SK-N-SH (cell line): ENCODE measurements around the gene GALNT6. TPM values are rescaled to one million over a fixed set of nuclear protein-coding genes. Genes with fewer than 3 reads are reported as not detected.
A peak's percentile ranks its signal among the peaks of the same experiment; 100 is the strongest.

Experiments
- CTCF ChIA-PET: fragments of 300-600, 350-600 bp; formaldehyde crosslinking; extraction: SDS; loops from one replicate; lab custom pipeline; 2021; lab: Yijun Ruan, JAX
- POLR2A ChIA-PET: fragments of 350-600 bp; sonication (Branson Sonifier 250); formaldehyde crosslinking; extraction: SDS; loops from one replicate; lab custom pipeline; 2020; ENCODE audit warnings: antibody characterized with exemption, inconsistent platforms; lab: Yijun Ruan, JAX
- DNase-seq: peaks from one replicate; pipeline ENCODE4 v3.0.0; 2012
- H2AFZ ChIP-seq: fragments of 200-600 bp; sonication (generic); 2 replicates; pipeline ENCODE4 v1.8.1; 2016; ENCODE audit warnings: antibody characterized with exemption, mild to moderate bottlenecking, low read depth
- H3F3A ChIP-seq: fragments of 200-600 bp; sonication (generic); replicated peaks from 2 replicates; pipeline ENCODE3; 2016; ENCODE audit warnings: antibody characterized with exemption, mild to moderate bottlenecking; ENCODE audit not compliant: insufficient read depth
- H3K27ac ChIP-seq, 2 experiments: fragments of 200-500 bp in 1 of 2; fragments of 200-600 bp in 1 of 2; sonication (Bioruptor generic) in 1 of 2; sonication (generic), shearing (Covaris generic) in 1 of 2; 2 replicates each; pipeline versions ENCODE4 v1.5.1 to v1.6.1; 2014 to 2016; ENCODE audit warnings: low read depth in 2 of 2, inconsistent platforms in 1 of 2, low read length in 1 of 2, mild to moderate bottlenecking in 1 of 2, mixed read lengths in 1 of 2
- H3K27me3 ChIP-seq: fragments of 200-600 bp; sonication (generic), shearing (Covaris generic); 2 replicates; pipeline ENCODE4 v1.6.1; 2016; ENCODE audit warnings: mixed run types; ENCODE audit not compliant: insufficient read depth
- H3K36me3 ChIP-seq, 2 experiments: fragments of 200-500 bp in 1 of 2; fragments of 200-600 bp in 1 of 2; sonication (Bioruptor generic) in 1 of 2; sonication (generic) in 1 of 2; replicated peaks in 1 of 2; 2 replicates each; pipeline versions ENCODE3 to v1.5.1; 2014 to 2016; ENCODE audit warnings: low read length in 1 of 2, mild to moderate bottlenecking in 1 of 2; ENCODE audit not compliant: insufficient read depth in 2 of 2, control insufficient read depth in 1 of 2
- H3K4me1 ChIP-seq, 2 experiments: fragments of 200-500 bp in 1 of 2; fragments of 200-600 bp in 1 of 2; sonication (Bioruptor generic) in 1 of 2; sonication (generic), shearing (Covaris generic) in 1 of 2; 2 replicates each; pipeline versions ENCODE4 v1.5.1 to v1.6.1; 2014 to 2016; ENCODE audit warnings: low read depth in 1 of 2, low read length in 1 of 2, mixed run types in 1 of 2; ENCODE audit not compliant: insufficient read depth in 2 of 2, control insufficient read depth in 1 of 2
- H3K4me2 ChIP-seq: fragments of 200-600 bp; sonication (generic), shearing (Covaris generic); 2 replicates; pipeline ENCODE4 v1.6.1; 2017; ENCODE audit warnings: mixed run types
- H3K4me3 ChIP-seq, 2 experiments: fragments of 200-500 bp in 1 of 2; fragments of 200-600 bp in 1 of 2; sonication (Bioruptor generic) in 1 of 2; sonication (generic), shearing (Covaris generic) in 1 of 2; 2 replicates each; pipeline versions ENCODE4 v1.5.1 to v1.8.1; 2014 to 2016; ENCODE audit warnings: low read depth in 2 of 2, inconsistent platforms in 1 of 2, low read length in 1 of 2, mild to moderate bottlenecking in 1 of 2, mixed read lengths in 1 of 2, moderate library complexity in 1 of 2
- H3K79me2 ChIP-seq: fragments of 200-600 bp; sonication (generic); 2 replicates; pipeline ENCODE4 v1.8.1; 2017; ENCODE audit warnings: mild to moderate bottlenecking; ENCODE audit not compliant: insufficient read depth
- H3K9ac ChIP-seq: fragments of 200-600 bp; sonication (generic); 2 replicates; pipeline ENCODE4 v1.6.1; 2017; ENCODE audit warnings: mixed run types
- H3K9me2 ChIP-seq: fragments of 200-600 bp; sonication (generic); 2 replicates; pipeline ENCODE4 v1.6.1; 2017; ENCODE audit warnings: mixed run types
- H3K9me3 ChIP-seq: fragments of 200-600 bp; sonication (generic); 2 replicates; pipeline ENCODE4 v1.6.1; 2017; ENCODE audit warnings: mixed run types, mild to moderate bottlenecking, moderate library complexity
- H4K20me1 ChIP-seq: fragments of 200-600 bp; sonication (generic); 2 replicates; pipeline ENCODE4 v1.6.1; 2017; ENCODE audit warnings: mild to moderate bottlenecking, mixed run types; ENCODE audit not compliant: insufficient read depth
- CTCF ChIP-seq: fragments of 200-600 bp; sonication (generic); IDR thresholded peaks from 2 replicates; pipeline ENCODE4 v1.6.1; 2017; ENCODE audit warnings: antibody characterized with exemption, mild to moderate bottlenecking, moderate library complexity
- EP300 ChIP-seq, 2 experiments: IDR thresholded peaks; 2 replicates each; pipeline versions ENCODE4 v1.4.0 to v1.6.1; 2012; ENCODE audit warnings: borderline replicate concordance in 1 of 2, low read depth in 1 of 2, low read length in 1 of 2
- FOXJ3 ChIP-seq: sonication (generic); formaldehyde crosslinking; IDR thresholded peaks from 2 replicates; pipeline ENCODE4 v1.5.1; 2020; ENCODE audit warnings: mild to moderate bottlenecking, missing genetic modification reagents
- JUND ChIP-seq: IDR thresholded peaks from 2 replicates; pipeline ENCODE4 v1.4.0; 2012
- MEF2A ChIP-seq: IDR thresholded peaks from 2 replicates; pipeline ENCODE4 v1.4.0; 2012; ENCODE audit warnings: low read depth, borderline replicate concordance
- NFIC ChIP-seq: IDR thresholded peaks from 2 replicates; pipeline ENCODE4 v1.4.0; 2012; ENCODE audit warnings: borderline replicate concordance
- PBX3 ChIP-seq: IDR thresholded peaks from 2 replicates; pipeline ENCODE4; 2012
- RAD21 ChIP-seq: IDR thresholded peaks from 2 replicates; pipeline ENCODE4 v1.6.1; 2012; ENCODE audit warnings: mild to moderate bottlenecking, low read length
- RFX5 ChIP-seq: IDR thresholded peaks from 2 replicates; pipeline ENCODE4 v1.6.1; 2012; ENCODE audit warnings: mild to moderate bottlenecking, improper control_type of control experiment, low read length
- RXRA ChIP-seq: IDR thresholded peaks from 2 replicates; pipeline ENCODE4 v1.4.0; 2012; ENCODE audit warnings: low read depth, mild to moderate bottlenecking, borderline replicate concordance
- SIN3A ChIP-seq: IDR thresholded peaks from 2 replicates; pipeline ENCODE4 v1.6.1; 2012; ENCODE audit warnings: low read depth, mild to moderate bottlenecking, low read length, moderate library complexity, borderline replicate concordance
- SMC3 ChIP-seq: IDR thresholded peaks from 2 replicates; pipeline ENCODE4 v1.6.1; 2012; ENCODE audit warnings: low read depth, low read length, improper control_type of control experiment
- TAF1 ChIP-seq: IDR thresholded peaks from 2 replicates; pipeline ENCODE4 v1.6.1; 2012; ENCODE audit warnings: low read depth, mild to moderate bottlenecking, low read length, moderate library complexity, borderline replicate concordance
- TEAD4 ChIP-seq: IDR thresholded peaks from 2 replicates; pipeline ENCODE4 v1.4.0; 2012; ENCODE audit warnings: mild to moderate bottlenecking, borderline replicate concordance; ENCODE audit not compliant: insufficient read depth
- USF2 ChIP-seq: fragments of 150-350 bp; IDR thresholded peaks from 2 replicates; pipeline ENCODE4 v1.6.1; 2017; ENCODE audit warnings: antibody characterized with exemption, low read length, low read depth, borderline replicate concordance
- WGBS: methylation state at CpG from one replicate; pipeline ENCODE4 v1.1.6; 2017; ENCODE audit warnings: low lambda C conversion rate; 5-methylcytosine and 5-hydroxymethylcytosine counted together
- polyA plus RNA-seq, 3 experiments: library from polyadenylated mRNA; depleted of rRNA; stranded (reverse); fragments of >200 nt; gene quantifications; 2 replicates each; pipeline ENCODE4 v1.2.3, GENCODE V29; 2012
- TF ChIP-seq, protein P1 (sequence below): fragments of 150-350 bp; IDR thresholded peaks from 2 replicates; pipeline ENCODE4 v1.6.1; 2016; ENCODE audit warnings: mild to moderate bottlenecking, low read depth, low read length

Gene GALNT6
- polyA plus RNA-seq, 1 of the 3 experiments (the other 2 are of a cell fraction), result 0.74 TPM

DNA sequence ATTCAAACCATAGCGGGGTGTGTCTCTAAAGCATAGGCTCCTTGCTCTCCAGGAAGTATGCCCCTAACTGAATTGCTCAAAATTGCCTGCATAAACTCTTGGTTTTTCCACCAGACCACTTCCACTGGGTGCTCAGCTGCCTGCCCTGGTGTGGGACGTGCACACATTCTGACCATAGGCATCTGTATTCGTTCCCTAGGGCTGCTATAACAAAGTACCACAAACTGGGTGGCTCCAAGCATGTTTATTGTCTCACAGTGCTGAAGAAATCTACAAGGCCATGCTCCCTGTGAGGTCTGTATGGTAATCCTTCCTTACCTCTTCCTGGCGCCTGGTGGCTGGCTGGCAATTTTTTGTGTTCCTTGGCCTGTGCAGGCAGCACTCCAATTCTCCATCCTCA is 16.4 kb upstream of the GALNT6 start (continued):
- no peak for TF ChIP-seq EP300 (IDR thresholded peaks at IDR 0.05; ENCODE audit: borderline replicate concordance in 1 of 2, low read depth in 1 of 2, low read length in 1 of 2)
- TF ChIP-seq RXRA, result no peak
- TF ChIP-seq CTCF, result no peak
- no peak for TF ChIP-seq PBX3

DNA sequence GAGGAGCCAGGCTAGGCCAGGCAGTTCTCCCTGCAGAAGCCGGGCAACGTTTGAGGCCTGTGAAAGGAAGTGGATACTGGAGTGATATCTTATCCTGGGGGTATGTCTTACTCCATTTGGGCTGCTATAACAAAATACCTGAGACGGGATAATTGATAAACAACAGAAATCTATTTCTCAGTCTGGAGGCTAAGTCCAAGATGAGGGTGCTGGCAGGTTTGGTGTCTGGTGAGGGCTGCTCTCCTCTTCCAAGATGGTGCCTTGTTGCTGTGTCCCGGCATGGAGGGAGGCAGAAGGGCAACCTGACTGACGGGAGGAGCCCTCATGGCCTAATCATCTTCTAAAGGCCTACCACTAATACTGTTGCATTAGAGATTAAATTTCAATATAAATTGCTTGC is 15.7 kb upstream of the GALNT6 start:
- H3K27ac ChIP-seq, result peak overlapping the region in 1 of 2 experiments; percentile 82; a peak in 1 of 4 replicates
- POLR2A ChIA-PET, result interaction anchor here (1.7 kb wide), 2 partner anchors 12 to 35 kb away, joined by 4 to 5 read pairs; no protein-coding TSS in a partner anchor
- DNase-seq, result no peak

More for the DNA sequence above, 15.7 kb upstream of the GALNT6 start:
- H3K27me3 ChIP-seq, result no peaks in the 10 kb centered on the region
- H3K4me2 ChIP-seq, result no peak overlapping the region
- no peaks in the 10 kb centered on the region for H4K20me1 ChIP-seq
- peaks cover 0 to 53% of the 10 kb centered on the region in 2 experiments; a peak in 2 of 4 replicates for H3K4me1 ChIP-seq
- H3K9me3 ChIP-seq, result no peaks in the 10 kb centered on the region
- no peaks in the 10 kb centered on the region for H3K9me2 ChIP-seq
- H3K79me2 ChIP-seq, result no peaks in the 10 kb centered on the region
- H3K9ac ChIP-seq, result no peak overlapping the region
- no peaks in the 10 kb centered on the region for H3K36me3 ChIP-seq
- no peaks in the 10 kb centered on the region for H3F3A ChIP-seq
- H3K4me3 ChIP-seq, result no peak overlapping the region
- no peak overlapping the region for H2AFZ ChIP-seq
- CTCF ChIA-PET, result interaction anchor here (0.7 to 1.8 kb wide), 6 partner anchors 9 to 413 kb away, joined by 3 to 6 read pairs (median 3); no protein-coding TSS in a partner anchor
- 97% methylated on average over 5 of the region's 5 CpGs for WGBS
- TF ChIP-seq RFX5 (no peak), TAF1 (no peak), SMC3 (no peak), MEF2A (no peak), SIN3A (no peak), EP300 (IDR thresholded peaks at IDR 0.05; ENCODE audit: borderline replicate concordance in 1 of 2, low read depth in 1 of 2, low read length in 1 of 2) (no peak), FOXJ3 (CRISPR knock-in tag) (no peak), TEAD4 (no peak), RAD21 (no peak), JUND (no peak), NFIC (no peak), USF2 (no peak), PBX3 (no peak)
- TF ChIP-seq, protein P1, sequence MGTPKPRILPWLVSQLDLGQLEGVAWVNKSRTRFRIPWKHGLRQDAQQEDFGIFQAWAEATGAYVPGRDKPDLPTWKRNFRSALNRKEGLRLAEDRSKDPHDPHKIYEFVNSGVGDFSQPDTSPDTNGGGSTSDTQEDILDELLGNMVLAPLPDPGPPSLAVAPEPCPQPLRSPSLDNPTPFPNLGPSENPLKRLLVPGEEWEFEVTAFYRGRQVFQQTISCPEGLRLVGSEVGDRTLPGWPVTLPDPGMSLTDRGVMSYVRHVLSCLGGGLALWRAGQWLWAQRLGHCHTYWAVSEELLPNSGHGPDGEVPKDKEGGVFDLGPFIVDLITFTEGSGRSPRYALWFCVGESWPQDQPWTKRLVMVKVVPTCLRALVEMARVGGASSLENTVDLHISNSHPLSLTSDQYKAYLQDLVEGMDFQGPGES, result no peak
